GM12891 (cell line): ENCODE results near the gene SNTB2.

Source experiments
- PAX5 ChIP-seq: IDR thresholded peaks from 2 replicates; pipeline ENCODE4 v1.6.1; 2011; ENCODE audit warnings: low read length, moderate library complexity, mild to moderate bottlenecking; ENCODE audit not compliant: insufficient read depth, severe bottlenecking
- POLR2A ChIP-seq: IDR thresholded peaks from 2 replicates; pipeline ENCODE4 v1.6.1; 2011; ENCODE audit warnings: low read depth, low read length, control low read depth
- POLR2AphosphoS5 ChIP-seq: IDR thresholded peaks from 2 replicates; pipeline ENCODE4 v1.6.1; 2011; ENCODE audit warnings: low read depth, low read length, control low read depth
- POU2F2 ChIP-seq: IDR thresholded peaks from 2 replicates; pipeline ENCODE4 v1.6.1; 2011; ENCODE audit warnings: low read depth, mild to moderate bottlenecking, control low read depth, low read length, moderate library complexity
- SPI1 ChIP-seq: IDR thresholded peaks from 2 replicates; pipeline ENCODE4 v1.6.1; 2011; ENCODE audit warnings: low read depth, low read length, control low read depth
- TAF1 ChIP-seq: IDR thresholded peaks from 2 replicates; pipeline ENCODE4 v1.6.1; 2011; ENCODE audit warnings: low read depth, low read length, control low read depth

GRCh38 chr16:69166946-69167930 lies 19.7 kb upstream of the SNTB2 start:
- TF ChIP-seq POLR2AphosphoS5 = no peak
- no peak for TF ChIP-seq POLR2A
- no peak for TF ChIP-seq SPI1
- TF ChIP-seq PAX5 = no peak
- no peak for TF ChIP-seq POU2F2
- TF ChIP-seq TAF1 = no peak
